Sigmoid colon (tissue), 7 donors: Measurements from ENCODE around the gene U2AF2. TPM values are rescaled to one million over a fixed set of nuclear protein-coding genes. Genes with fewer than 3 reads are reported as not detected.
A peak's percentile ranks its signal among the peaks of the same experiment; 100 is the strongest.

Source experiments
- DNase-seq: peaks from one replicate; pipeline ENCODE4 v3.0.0-alpha.2; 2019
- H3K27ac ChIP-seq, 4 donors: fragments of 200-600 bp; sonication (generic); one replicate each; pipeline ENCODE4 v1.5.1; 2016 to 2019; ENCODE audit warnings: mild to moderate bottlenecking in 1 of 4
- H3K27me3 ChIP-seq, 3 donors: fragments of 200-600 bp; sonication (generic); one replicate each; pipeline ENCODE4 v1.5.1; 2019; ENCODE audit warnings: mild to moderate bottlenecking in 1 of 3
- H3K36me3 ChIP-seq, 4 donors: fragments of 200-600 bp; sonication (generic); one replicate each; pipeline ENCODE4 v1.5.1; 2016 to 2019
- H3K4me1 ChIP-seq, 4 donors: fragments of 200-600 bp; sonication (generic); one replicate each; pipeline ENCODE4 v1.5.1; 2017 to 2019
- H3K4me3 ChIP-seq, 4 donors: fragments of 200-600 bp; sonication (generic); one replicate each; pipeline ENCODE4 v1.5.1; 2017 to 2019; ENCODE audit warnings: mild to moderate bottlenecking in 2 of 4, moderate library complexity in 1 of 4
- H3K9me3 ChIP-seq, 4 donors: fragments of 200-600 bp in 3 of 4; sonication (generic) in 3 of 4; one replicate each; pipeline versions ENCODE4 v1.5.1 to v1.6.1; 2013 to 2019
- CTCF ChIP-seq, 4 experiments: fragments of 450-650 bp in 3 of 4; fragments of 200-600 bp in 1 of 4; IDR thresholded peaks; one replicate each; pipeline ENCODE4 v1.5.1; 2016 to 2019; ENCODE audit warnings: antibody characterized with exemption in 4 of 4, mild to moderate bottlenecking in 3 of 4, moderate library complexity in 2 of 4
- EP300 ChIP-seq, 4 donors: sonication (generic); formaldehyde crosslinking; IDR thresholded peaks; one replicate each; pipeline ENCODE4 v1.6.1; 2017; ENCODE audit warnings: antibody characterized with exemption in 4 of 4
- POLR2A ChIP-seq, 2 donors: fragments of 450-650 bp; IDR thresholded peaks; one replicate each; pipeline ENCODE4 v1.6.1; 2016; ENCODE audit warnings: antibody characterized with exemption in 2 of 2, mild to moderate bottlenecking in 2 of 2, moderate library complexity in 2 of 2
- POLR2AphosphoS5 ChIP-seq, 4 donors: sonication (generic); formaldehyde crosslinking; IDR thresholded peaks; one replicate each; pipeline ENCODE4 v1.6.1; 2017; ENCODE audit warnings: antibody characterized with exemption in 4 of 4
- WGBS, 2 donors: extraction: QIAGEN DNeasy Blood & Tissue Kit; methylation state at CpG; one replicate each; pipeline ENCODE4 v1.1.7; 2013; 5-methylcytosine and 5-hydroxymethylcytosine counted together
- intact Hi-C: fragments of 100-400 bp; cut with DNase I; formaldehyde crosslinking; loops from one replicate; pipeline ENCODE4 v1.15.1; 2023
- polyA plus RNA-seq, 3 donors: library from polyadenylated mRNA; stranded (reverse); fragments of 200-250 nt; gene quantifications; one replicate each; pipeline ENCODE4 v1.2.3, GENCODE V29; 2013
- total RNA-seq, 4 donors: library from RNA; depleted of rRNA; stranded (reverse); fragments of >200 nt; gene quantifications; one replicate each; pipeline ENCODE4 v1.1.0, GENCODE V29; 2016
- donor health status: healthy with polysubstance abuse.
- donor health status: Bipolar disorder and iron deficiency.
- donor health status: healthy.

Gene U2AF2
- total and polyA plus RNA-seq, 7 donors: 52.1 to 162 (median 79.7) TPM

GRCh38 chr19:55676383-55676782 is 21.5 kb downstream of the U2AF2 start:
- Histone ChIP-seq H3K9me3 (no peaks in the 10 kb centered on the region), H3K4me3 (peak overlapping the region in 3 of 4 donors; percentile 89 to 99 (median 98)), H3K27ac (no peak overlapping the region), H3K27me3 (no peaks in the 10 kb centered on the region), H3K4me1 (peaks cover 0 to 55% (median 42%) of the 10 kb centered on the region in 4 donors), H3K36me3 (peaks cover 4 to 55% (median 34%) of the 10 kb centered on the region in 4 donors)
- no peak for TF ChIP-seq POLR2A (IDR thresholded peaks at IDR 0.05)
- TF ChIP-seq POLR2AphosphoS5 (IDR thresholded peaks at IDR 0.05): no peak
- TF ChIP-seq CTCF (IDR thresholded peaks at IDR 0.05): no peak
- TF ChIP-seq EP300 (IDR thresholded peaks at IDR 0.05): no peak
- WGBS, 2 donors: 29 to 64% methylated on average over 5 of the region's 5 CpGs
- intact Hi-C loops: loop anchor here (10.0 kb wide), 1 partner anchor 612 kb away; the partner anchor contains the start of gene RDH13
- no peak for DNase-seq

GRCh38 chr19:55676889-55677505 is 22.2 kb downstream of the U2AF2 start:
- intact Hi-C loops: loop anchor here (10.0 kb wide), 1 partner anchor 612 kb away; the partner anchor contains the start of gene RDH13
- no peak for TF ChIP-seq EP300 (IDR thresholded peaks at IDR 0.05)
- no peak for TF ChIP-seq CTCF (IDR thresholded peaks at IDR 0.05)
- no peak for TF ChIP-seq POLR2AphosphoS5 (IDR thresholded peaks at IDR 0.05)
- no peak for TF ChIP-seq POLR2A (IDR thresholded peaks at IDR 0.05)
- Histone ChIP-seq H3K36me3 (peaks cover 4 to 55% (median 37%) of the 10 kb centered on the region in 4 donors), H3K4me1 (peaks cover 0 to 55% (median 42%) of the 10 kb centered on the region in 4 donors), H3K27ac (peak overlapping the region in 2 of 4 donors; percentile 3 to 4), H3K27me3 (no peaks in the 10 kb centered on the region), H3K4me3 (no peak overlapping the region), H3K9me3 (no peaks in the 10 kb centered on the region)
- WGBS, 2 donors: 50 to 71% methylated on average over 7 of the region's 7 CpGs
- no peak for DNase-seq

- 16 to 45% methylated on average over 6 of the region's 6 CpGs for WGBS, 2 donors
- intact Hi-C loops: loop anchor here (10.0 kb wide), 1 partner anchor 613 kb away; the partner anchor contains the start of gene RDH13
- DNase-seq: no peak
- Histone ChIP-seq H3K27ac (peak overlapping the region in 3 of 4 donors; percentile 3 to 18 (median 4)), H3K4me3 (no peak overlapping the region), H3K36me3 (peaks cover 4 to 51% (median 37%) of the 10 kb centered on the region in 4 donors), H3K4me1 (peaks cover 0 to 55% (median 42%) of the 10 kb centered on the region in 4 donors), H3K9me3 (no peaks in the 10 kb centered on the region), H3K27me3 (no peaks in the 10 kb centered on the region)
- TF ChIP-seq POLR2A (IDR thresholded peaks at IDR 0.05) (no peak), CTCF (IDR thresholded peaks at IDR 0.05) (no peak), EP300 (IDR thresholded peaks at IDR 0.05) (no peak), POLR2AphosphoS5 (IDR thresholded peaks at IDR 0.05) (no peak)
Measured at GRCh38 chr19:55677572-55678028, 22.8 kb downstream of the U2AF2 start.

- no peak overlapping the region for H3K4me3 ChIP-seq
Measured at GRCh38 chr19:55678121-55678671, 23.4 kb downstream of the U2AF2 start.

More at GRCh38 chr19:55678121-55678671, 23.4 kb downstream of the U2AF2 start:
- H3K27ac ChIP-seq: peak overlapping the region in 3 of 4 donors; percentile 3 to 18 (median 4)
- whole genome bisulfite sequencing, 2 donors: 72 to 85% methylated on average over 21 of the region's 21 CpGs
- no peaks in the 10 kb centered on the region for H3K9me3 ChIP-seq
- no peaks in the 10 kb centered on the region for H3K27me3 ChIP-seq
- DNase-seq: no peak
- peaks cover 4 to 50% (median 36%) of the 10 kb centered on the region in 4 donors for H3K36me3 ChIP-seq
- H3K4me1 ChIP-seq: peaks cover 0 to 55% (median 42%) of the 10 kb centered on the region in 4 donors
- intact Hi-C loops: loop anchor here (10.0 kb wide), 1 partner anchor 613 kb away; the partner anchor contains the start of gene RDH13
- TF ChIP-seq CTCF (IDR thresholded peaks at IDR 0.05) (no peak), POLR2A (IDR thresholded peaks at IDR 0.05) (no peak), POLR2AphosphoS5 (IDR thresholded peaks at IDR 0.05) (no peak), EP300 (IDR thresholded peaks at IDR 0.05) (no peak)
